K562 (cell line): Measurements from ENCODE around the gene MICALL2. TPM values are rescaled to one million over a fixed set of nuclear protein-coding genes. Genes with fewer than 3 reads are reported as not detected.

Source experiments
- ATAC-seq: fragments of 200-7000 bp; cut with Tn5 transposase; 3 replicates; pipeline ENCODE4 v1.9.1; 2020; ENCODE audit warnings: moderate library complexity
- BruUV-seq: library from RNA; stranded (reverse); fragments of 400-500 nt; replicated peaks from 2 replicates; lab custom pipeline; 2021; lab: Mats Ljungman, UMichigan
- CTCF ChIA-PET: fragments of 300-600 bp; formaldehyde crosslinking; extraction: SDS; loops from one replicate; lab custom pipeline; 2021; ENCODE audit warnings: low intra/inter-chr PET ratio; lab: Yijun Ruan, JAX
- POLR2A ChIA-PET: fragments of 300-600, 350-650 bp; sonication (Branson Sonifier 250); formaldehyde crosslinking; extraction: SDS; loops from one replicate; lab custom pipeline; 2021; ENCODE audit warnings: antibody characterized with exemption, inconsistent platforms; lab: Yijun Ruan, JAX
- DNase-seq, 4 experiments: peaks; one replicate each; pipeline versions ENCODE4 v3.0.0 to v3.0.0-alpha.2; 2011 to 2018; ENCODE audit warnings: low spot score in 3 of 4, mixed read lengths in 3 of 4; ENCODE audit errors: extremely low read depth in 1 of 4
- FAIRE-seq: peaks from 2 replicates; lab custom pipeline; 2011; peaks lifted over from hg19 to GRCh38; lab: Jason Lieb, UNC
- H2AFZ ChIP-seq: 2 replicates; pipeline ENCODE4 v1.6.0; 2011; ENCODE audit warnings: low read depth, low read length, control low read depth, inconsistent platforms
- H3K27ac ChIP-seq: fragments of 200-600 bp; 3 replicates; pipeline ENCODE4 v1.8.0; 2011; ENCODE audit warnings: low read depth, mild to moderate bottlenecking, control low read depth, inconsistent platforms, low read length, moderate library complexity, mixed read lengths; ENCODE audit errors: extremely low read depth
- H3K27me3 ChIP-seq, 2 experiments: fragments of 300-600 bp in 1 of 2; 2 replicates in 1 of 2; 3 replicates in 1 of 2; pipeline versions ENCODE4 v1.6.0 to v1.8.0; 2011; ENCODE audit warnings: inconsistent platforms in 2 of 2, low read length in 2 of 2, mild to moderate bottlenecking in 1 of 2, mixed read lengths in 1 of 2, moderate library complexity in 1 of 2; ENCODE audit not compliant: control insufficient read depth in 2 of 2, insufficient read depth in 2 of 2
- H3K36me3 ChIP-seq: fragments of 300-600 bp; 3 replicates; pipeline ENCODE4 v1.8.0; 2011; ENCODE audit warnings: mild to moderate bottlenecking, low read length, inconsistent platforms; ENCODE audit not compliant: control insufficient read depth, insufficient read depth
- H3K4me1 ChIP-seq, 2 experiments: fragments of 200-600 bp in 1 of 2; replicated peaks in 1 of 2; 2 replicates in 1 of 2; 3 replicates in 1 of 2; pipeline versions ENCODE4 v1.5.1 to v1.8.0; 2011; ENCODE audit warnings: inconsistent platforms in 2 of 2, low read length in 2 of 2, mild to moderate bottlenecking in 1 of 2, mixed read lengths in 1 of 2, moderate library complexity in 1 of 2; ENCODE audit not compliant: control insufficient read depth in 2 of 2, insufficient read depth in 2 of 2
- H3K4me2 ChIP-seq: 2 replicates; pipeline ENCODE4 v1.6.1; 2011; ENCODE audit warnings: low read length, control low read depth, inconsistent platforms, mixed read lengths; ENCODE audit not compliant: insufficient read depth
- H3K4me3 ChIP-seq: fragments of 200-600 bp; sonication (generic), shearing (Covaris generic); 2 replicates; pipeline ENCODE4 v1.5.1; 2016; ENCODE audit warnings: control low read depth, inconsistent platforms
- H3K79me2 ChIP-seq: fragments of 200-600 bp; 3 replicates; pipeline ENCODE4 v1.8.0; 2011; ENCODE audit warnings: low read length, inconsistent platforms; ENCODE audit not compliant: control insufficient read depth, insufficient read depth
- H3K9ac ChIP-seq, 2 experiments: 2 replicates each; pipeline versions ENCODE4 v1.6.0 to v1.6.1; 2011; ENCODE audit warnings: low read depth in 2 of 2, low read length in 2 of 2, control low read depth in 1 of 2, inconsistent platforms in 1 of 2, mild to moderate bottlenecking in 1 of 2, mixed read lengths in 1 of 2; ENCODE audit not compliant: insufficient read depth in 1 of 2
- H3K9me1 ChIP-seq: one replicate; pipeline ENCODE4 v1.6.0; 2011; ENCODE audit warnings: inconsistent platforms, mild to moderate bottlenecking, low read length, moderate library complexity; ENCODE audit not compliant: control insufficient read depth, insufficient read depth
- H3K9me3 ChIP-seq: replicated peaks from 2 replicates; pipeline ENCODE4 v1.5.1; 2011; ENCODE audit warnings: low read depth, low read length, inconsistent platforms; ENCODE audit not compliant: control insufficient read depth, insufficient read depth
- H4K20me1 ChIP-seq: replicated peaks from 2 replicates; pipeline ENCODE4 v1.6.1; 2011; ENCODE audit warnings: low read length, inconsistent platforms, mixed read lengths; ENCODE audit not compliant: control insufficient read depth, insufficient read depth
- POLR2G ChIP-seq: fragments of 200-400 bp; formaldehyde crosslinking; IDR thresholded peaks from 2 replicates; pipeline ENCODE4 v1.6.1; 2017; ENCODE audit warnings: low read depth, mild to moderate bottlenecking, antibody characterized with exemption, low read length, moderate library complexity
- RBFOX2 ChIP-seq: fragments of 200-400 bp; formaldehyde crosslinking; IDR thresholded peaks from 2 replicates; pipeline ENCODE4 v1.6.1; 2017; ENCODE audit warnings: low read depth, mild to moderate bottlenecking, low read length, moderate library complexity
- WGBS: fragments of 100-300 bp; shearing (Covaris generic); methylation state at CpG from one replicate; pipeline ENCODE4 v1.1.6; 2016; ENCODE audit warnings: low coverage, mixed read lengths; ENCODE audit not compliant: insufficient coverage; ENCODE audit errors: missing lambda C conversion rate; 5-methylcytosine and 5-hydroxymethylcytosine counted together
- in situ Hi-C: fragments of 300-500 bp; cut with MboI; formaldehyde crosslinking; loops from 4 replicates; pipeline ENCODE4 v1.15.0; 2018; ENCODE audit warnings: inconsistent platforms, mixed read lengths
- intact Hi-C: fragments of 100-400 bp; cut with micrococcal nuclease; formaldehyde crosslinking; loops from 2 replicates; pipeline ENCODE4 v1.14.2; 2022
- polyA plus RNA-seq, 8 experiments: library from polyadenylated mRNA; depleted of rRNA in 4 of 8; stranded (reverse) in 5 of 8; unstranded in 3 of 8; fragments of >200 nt; fragmentation: Nextera tagmentation in 2 of 8; fragmentation: Illumina TruSeq in 1 of 8; extraction: Ambion mirVana in 2 of 8; extraction: Trizol in 1 of 8; gene quantifications; 2 replicates each; pipeline versions ENCODE4 v1.2.1 to v1.2.3, GENCODE V29; 2011 to 2014; ENCODE audit warnings: inconsistent platforms in 1 of 8, missing spikeins in 1 of 8
- total RNA-seq, 7 experiments: library from RNA; depleted of rRNA in 6 of 7; stranded (reverse); fragments of >200 nt in 6 of 7; fragmentation: Illumina TruSeq in 2 of 7; extraction: Trizol in 2 of 7; gene quantifications; 2 replicates each; pipeline versions ENCODE4 v1.2.1 to v1.2.3, GENCODE V29; 2011 to 2021; ENCODE audit warnings: low replicate concordance in 1 of 7
- TF ChIP-seq, protein P1 (sequence below): IDR thresholded peaks from 3 replicates; pipeline ENCODE4 v1.6.1; 2011; ENCODE audit warnings: borderline replicate concordance, mild to moderate bottlenecking; ENCODE audit not compliant: insufficient read length, insufficient read depth

The MICALL2 gene
- total and polyA plus RNA-seq, 9 of the 15 experiments (the other 6 are each of a cell fraction or from before 2014, with no cell fraction given) = 1.8 to 103 (median 17.0) TPM

GRCh38 chr7:1501487-1502270, 42.4 kb upstream of the MICALL2 start:
- peaks cover 7 to 46% of the 10 kb centered on the region in 2 experiments; a peak in 4 of 5 replicates for H3K4me1 ChIP-seq
- no TSS peak for BruUV-seq
- intact Hi-C loops = no loop called here
- CTCF ChIA-PET = no interaction called here
- H3K9me3 ChIP-seq = no peaks in the 10 kb centered on the region
- ATAC-seq = no peak
- peak overlapping the region in 1 of 2 experiments; percentile 77; a peak in 2 of 4 replicates for H3K9ac ChIP-seq
- no peak for FAIRE-seq
- TF ChIP-seq RBFOX2 = peak; percentile 58
- TF ChIP-seq, protein P1, sequence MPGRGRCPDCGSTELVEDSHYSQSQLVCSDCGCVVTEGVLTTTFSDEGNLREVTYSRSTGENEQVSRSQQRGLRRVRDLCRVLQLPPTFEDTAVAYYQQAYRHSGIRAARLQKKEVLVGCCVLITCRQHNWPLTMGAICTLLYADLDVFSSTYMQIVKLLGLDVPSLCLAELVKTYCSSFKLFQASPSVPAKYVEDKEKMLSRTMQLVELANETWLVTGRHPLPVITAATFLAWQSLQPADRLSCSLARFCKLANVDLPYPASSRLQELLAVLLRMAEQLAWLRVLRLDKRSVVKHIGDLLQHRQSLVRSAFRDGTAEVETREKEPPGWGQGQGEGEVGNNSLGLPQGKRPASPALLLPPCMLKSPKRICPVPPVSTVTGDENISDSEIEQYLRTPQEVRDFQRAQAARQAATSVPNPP = no peak
- peak; percentile 43 for TF ChIP-seq POLR2G
- no peak overlapping the region for H3K4me3 ChIP-seq
- peaks cover 58% of the 10 kb centered on the region; the same call in 2 of the 3 replicates for H3K36me3 ChIP-seq
- H3K27me3 ChIP-seq = no peaks in the 10 kb centered on the region
- no peaks in the 10 kb centered on the region for H3K9me1 ChIP-seq
- H3K27ac ChIP-seq = no peak overlapping the region
- POLR2A ChIA-PET = no interaction called here
- no peak overlapping the region for H2AFZ ChIP-seq
- no peaks in the 10 kb centered on the region; the same call in 1 of the 2 replicates for H4K20me1 ChIP-seq
- H3K79me2 ChIP-seq = peaks cover 28% of the 10 kb centered on the region
- WGBS = 86% methylated on average over 14 of the region's 21 CpGs
- in situ Hi-C loops = no loop called here
- no peak for DNase-seq
- no peak overlapping the region for H3K4me2 ChIP-seq
